Measurements from ENCODE around the gene EEPD1. TPM values are rescaled to one million over a fixed set of nuclear protein-coding genes. Genes with fewer than 3 reads are reported as not detected.

Gene EEPD1
- total and polyA plus RNA-seq, 2 donors (not counting 3 experiments of a cell fraction or from before 2014, with no cell fraction given) = 0.40 to 0.42 TPM

GRCh38 chr7:36266683-36267082 is 113.6 kb downstream of the EEPD1 start:
- Histone ChIP-seq H3K9ac (replicated peaks; ENCODE audit: extremely low read depth, insufficient read depth, low read length) (no peak overlapping the region), H3K4me2 (ENCODE audit: insufficient read depth, low read length) (no peak overlapping the region), H3K27ac (ENCODE audit: insufficient read depth, low read depth, low read length) (no peak overlapping the region), H3K4me3 (replicated peaks in 1 of 3; ENCODE audit: insufficient read depth in 1 of 3, low read depth in 1 of 3, low read length in 3 of 3) (no peak overlapping the region), H3K36me3 (ENCODE audit: control insufficient read depth in 2 of 2, extremely low read depth in 1 of 2, insufficient read depth in 2 of 2, low read length in 2 of 2) (no peaks in the 10 kb centered on the region), H3K4me1 (ENCODE audit: control insufficient read depth, extremely low read depth, insufficient read depth, low read length) (no peaks in the 10 kb centered on the region), H3K9me3 (replicated peaks; ENCODE audit: control insufficient read depth, insufficient read depth, low read length) (no peaks in the 10 kb centered on the region), H3K27me3 (ENCODE audit: control insufficient read depth in 2 of 2, insufficient read depth in 2 of 2, low read length in 2 of 2) (peaks cover 2 to 6% of the 10 kb centered on the region in 2 experiments), H3K9me1 (replicated peaks; ENCODE audit: control insufficient read depth, extremely low read depth, insufficient read depth, low read length) (no peaks in the 10 kb centered on the region), H3K79me2 (ENCODE audit: control insufficient read depth, insufficient read depth, low read length) (no peaks in the 10 kb centered on the region), H4K20me1 (replicated peaks; ENCODE audit: control insufficient read depth, extremely low read depth, insufficient read depth, low read length) (no peaks in the 10 kb centered on the region), H2AFZ (ENCODE audit: low read depth, low read length) (no peak overlapping the region)
- dilution Hi-C loops (cut with MboI; ENCODE audit: extremely low pct_ligation_motif_present, low sequenced_read_pairs) (no loop called here), intact Hi-C loops (cut with micrococcal nuclease) (no loop called here)
- FAIRE-seq (no peak), DNase-seq (ENCODE audit: low read depth, low spot score) (no peak)
- POLR2A ChIA-PET = no interaction called here
- CTCF ChIA-PET = no interaction called here
- no TSS peak for BruUV-seq (replicated peaks)
- TF ChIP-seq JUN (IDR thresholded peaks at IDR 0.05; ENCODE audit: borderline replicate concordance, insufficient read depth, insufficient read length, low read depth) = no peak
- TF ChIP-seq POLR2AphosphoS5 (IDR thresholded peaks at IDR 0.05; ENCODE audit: insufficient read depth, low read depth, low read length) = no peak
- TF ChIP-seq FOS (IDR thresholded peaks at IDR 0.05; ENCODE audit: borderline replicate concordance, insufficient read depth, low read length) = no peak
- TF ChIP-seq EZH2 (IDR thresholded peaks at IDR 0.05; ENCODE audit: borderline replicate concordance, low read depth, low read length, severe bottlenecking) = no peak
- TF ChIP-seq MAX (IDR thresholded peaks at IDR 0.05; ENCODE audit: insufficient read depth, insufficient read length) = no peak
- no peak for TF ChIP-seq CTCF (IDR thresholded peaks at IDR 0.05; ENCODE audit: extremely low read depth in 1 of 2, insufficient read depth in 1 of 2, low read depth in 1 of 2, low read length in 2 of 2)
- no peak for TF ChIP-seq POLR2A (IDR thresholded peaks at IDR 0.05; ENCODE audit: low read depth, low read length)
- TF ChIP-seq GATA2 (IDR thresholded peaks at IDR 0.05; ENCODE audit: insufficient read depth, insufficient read length, low read depth, low read length) = no peak
- TF ChIP-seq MYC (IDR thresholded peaks at IDR 0.05; ENCODE audit: low read depth, low read length) = no peak
